SKM-1 (cell line): ENCODE results near the gene TMEM154.

Experiments used
- DNase-seq: peaks from one replicate; lab custom pipeline; 2025; ENCODE audit not compliant: unreplicated experiment; lab: John Stamatoyannopoulos, UW

Gene TMEM154

GRCh38 chr4:152598454-152598853, 81.3 kb downstream of the TMEM154 start:
- no peak for DNase-seq

- DNase-seq, result no peak
These were observed 84.5 kb downstream of the TMEM154 start for GRCh38 chr4:152594978-152595925.

- DNase-seq, result no peak
These were observed 85.7 kb downstream of the TMEM154 start for GRCh38 chr4:152594057-152594456.

GRCh38 chr4:152591876-152592275, 87.9 kb downstream of the TMEM154 start:
- no peak for DNase-seq

- DNase-seq, result no peak
These were observed 88.4 kb downstream of the TMEM154 start for GRCh38 chr4:152591396-152591795.

- no peak for DNase-seq
These were observed 89.4 kb downstream of the TMEM154 start for GRCh38 chr4:152590179-152591031.

- no peak for DNase-seq
These were observed 90.9 kb downstream of the TMEM154 start for GRCh38 chr4:152588869-152589268.

GRCh38 chr4:152587127-152587526, 92.7 kb downstream of the TMEM154 start:
- no peak for DNase-seq

- peak; percentile 17 for DNase-seq
These were observed 93.1 kb downstream of the TMEM154 start for GRCh38 chr4:152586668-152587067.

- DNase-seq, result no peak
These were observed 94.8 kb downstream of the TMEM154 start for GRCh38 chr4:152585023-152585441.

- no peak for DNase-seq
These were observed 98.1 kb downstream of the TMEM154 start for GRCh38 chr4:152581536-152582160.

- no peak for DNase-seq
These were observed 99.9 kb downstream of the TMEM154 start for GRCh38 chr4:152579916-152580315.

- DNase-seq, result no peak
These were observed 100.6 kb downstream of the TMEM154 start for GRCh38 chr4:152579107-152579764.

- no peak for DNase-seq
These were observed 101.1 kb downstream of the TMEM154 start for GRCh38 chr4:152578670-152579069.

GRCh38 chr4:152577708-152578396, 101.9 kb downstream of the TMEM154 start:
- peak; percentile 67 for DNase-seq

GRCh38 chr4:152575533-152575932, 104.3 kb downstream of the TMEM154 start:
- no peak for DNase-seq

- DNase-seq, result no peak
These were observed 105.9 kb downstream of the TMEM154 start for GRCh38 chr4:152573861-152574260.

GRCh38 chr4:152572417-152573086, 107.2 kb downstream of the TMEM154 start:
- peak; percentile 31 for DNase-seq

GRCh38 chr4:152571770-152572169, 108.0 kb downstream of the TMEM154 start:
- DNase-seq, result no peak

GRCh38 chr4:152571296-152571695, 108.5 kb downstream of the TMEM154 start:
- DNase-seq, result no peak
